ENCODE data around the gene SLC2A4RG. TPM values are rescaled to one million over a fixed set of nuclear protein-coding genes. Genes with fewer than 3 reads are reported as not detected.

Gene SLC2A4RG
- total RNA-seq, 1 donor from 2014 or later: 47.9 TPM

DNA sequence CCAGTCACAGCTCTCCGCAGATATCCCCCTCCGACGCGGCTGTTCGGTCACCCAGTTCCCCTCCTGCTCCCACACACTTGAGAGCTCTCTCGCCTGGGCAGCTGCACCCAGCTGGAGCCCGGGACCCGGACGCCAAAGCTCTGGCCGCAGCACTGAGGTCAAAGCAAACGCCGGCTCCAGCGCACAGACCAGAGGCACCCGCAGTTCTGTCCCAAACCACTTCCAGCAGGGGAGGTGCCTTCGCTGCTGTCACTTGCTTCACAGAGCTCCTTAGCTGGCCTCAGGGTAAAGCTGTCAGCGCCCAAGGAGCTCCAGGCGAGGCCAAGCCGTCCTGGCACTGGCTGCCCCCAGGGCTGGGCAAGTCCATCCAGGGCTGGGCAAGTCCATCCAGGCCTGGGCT is 27.9 kb downstream of the SLC2A4RG start:
- Mint-ChIP-seq H3K27me3 (ENCODE audit: unreplicated experiment) (peaks cover 24% of the 10 kb centered on the region), H3K4me1 (ENCODE audit: low read depth, unreplicated experiment) (peaks cover 30% of the 10 kb centered on the region), H3K27ac (ENCODE audit: unreplicated experiment) (peak overlapping the region; percentile 80), H3K9me3 (ENCODE audit: unreplicated experiment) (peaks cover 25% of the 10 kb centered on the region), H3K36me3 (ENCODE audit: unreplicated experiment) (peaks cover 22% of the 10 kb centered on the region), H3K4me3 (ENCODE audit: unreplicated experiment) (peak overlapping the region; percentile 49)
- DNase-seq: no peak
- no peak for TF ChIP-seq CTCF (IDR thresholded peaks at IDR 0.05; ENCODE audit: partially characterized antibody, unreplicated experiment)

DNA sequence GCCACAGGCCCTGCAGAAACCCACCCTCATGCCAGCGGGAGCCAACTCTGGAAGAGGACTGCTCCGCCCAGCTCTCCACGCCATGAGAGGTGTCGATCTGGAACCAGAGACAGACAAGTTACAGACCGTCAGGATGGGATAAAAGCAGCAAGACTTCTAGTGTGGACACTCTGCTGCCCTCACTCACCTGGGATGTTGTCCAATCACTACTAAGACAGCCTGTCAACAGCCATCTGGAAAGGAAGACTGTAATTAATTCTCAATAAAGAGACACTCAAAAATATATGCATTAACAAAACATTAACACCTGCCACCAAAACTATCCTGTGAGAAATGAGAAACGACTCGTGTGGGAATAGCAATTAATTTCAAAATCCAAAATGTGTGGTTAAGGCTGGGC is 28.3 kb downstream of the SLC2A4RG start:
- peak overlapping the region; percentile 49 for H3K4me3 Mint-ChIP-seq (ENCODE audit: unreplicated experiment)
- H3K36me3 Mint-ChIP-seq (ENCODE audit: unreplicated experiment): peaks cover 22% of the 10 kb centered on the region
- peaks cover 25% of the 10 kb centered on the region for H3K9me3 Mint-ChIP-seq (ENCODE audit: unreplicated experiment)

GRCh38 chr20:63768591-63769515 is 29.3 kb downstream of the SLC2A4RG start:
- Mint-ChIP-seq H3K4me3 (ENCODE audit: unreplicated experiment) (no peak overlapping the region), H3K27me3 (ENCODE audit: unreplicated experiment) (peaks cover 24% of the 10 kb centered on the region)

More for the DNA sequence above, 28.3 kb downstream of the SLC2A4RG start:
- DNase-seq: no peak
- Mint-ChIP-seq H3K4me1 (ENCODE audit: low read depth, unreplicated experiment) (peaks cover 32% of the 10 kb centered on the region), H3K27me3 (ENCODE audit: unreplicated experiment) (peaks cover 24% of the 10 kb centered on the region), H3K27ac (ENCODE audit: unreplicated experiment) (peak overlapping the region; percentile 55)
- no peak for TF ChIP-seq CTCF (IDR thresholded peaks at IDR 0.05; ENCODE audit: partially characterized antibody, unreplicated experiment)

GRCh38 chr20:63769891-63770474 is 30.4 kb downstream of the SLC2A4RG start:
- H3K4me1 Mint-ChIP-seq (ENCODE audit: low read depth, unreplicated experiment): peaks cover 38% of the 10 kb centered on the region
- H3K27ac Mint-ChIP-seq (ENCODE audit: unreplicated experiment): peak overlapping the region; percentile 62
- peaks cover 16% of the 10 kb centered on the region for H3K36me3 Mint-ChIP-seq (ENCODE audit: unreplicated experiment)
- H3K27me3 Mint-ChIP-seq (ENCODE audit: unreplicated experiment): peaks cover 25% of the 10 kb centered on the region
- DNase-seq: no peak
- H3K9me3 Mint-ChIP-seq (ENCODE audit: unreplicated experiment): peaks cover 29% of the 10 kb centered on the region
- no peak for TF ChIP-seq CTCF (IDR thresholded peaks at IDR 0.05; ENCODE audit: partially characterized antibody, unreplicated experiment)
- no peak overlapping the region for H3K4me3 Mint-ChIP-seq (ENCODE audit: unreplicated experiment)

More at GRCh38 chr20:63768591-63769515, 29.3 kb downstream of the SLC2A4RG start:
- H3K36me3 Mint-ChIP-seq (ENCODE audit: unreplicated experiment): peaks cover 13% of the 10 kb centered on the region
- TF ChIP-seq CTCF (IDR thresholded peaks at IDR 0.05; ENCODE audit: partially characterized antibody, unreplicated experiment): no peak
- peaks cover 25% of the 10 kb centered on the region for H3K9me3 Mint-ChIP-seq (ENCODE audit: unreplicated experiment)
- peaks cover 32% of the 10 kb centered on the region for H3K4me1 Mint-ChIP-seq (ENCODE audit: low read depth, unreplicated experiment)
- no peak overlapping the region for H3K27ac Mint-ChIP-seq (ENCODE audit: unreplicated experiment)
- DNase-seq: no peak

Data from glutamatergic neuron (in vitro differentiated cells).